ENCODE results near the gene SAMD5.

GRCh38 chr6:147553099-147553498, 44.6 kb downstream of the SAMD5 start:
- TF ChIP-seq POLR2AphosphoS5 (IDR thresholded peaks at IDR 0.05; ENCODE audit: insufficient read depth in 1 of 2, low read depth in 1 of 2) (no peak), CTCF (IDR thresholded peaks at IDR 0.05) (no peak)
